DND-41 (cell line): ENCODE results near the gene CTTNBP2.

ENCODE experiments used
- ATAC-seq: fragments of 200-7000 bp; cut with Tn5 transposase; 3 replicates; pipeline ENCODE4 v1.9.1; 2021; ENCODE audit warnings: low read depth; ENCODE audit not compliant: insufficient read depth
- DNase-seq: peaks from one replicate; pipeline ENCODE4 v3.0.0-alpha.2; 2020
- H2AFZ ChIP-seq: 2 replicates; pipeline ENCODE4 v1.6.0; 2012; ENCODE audit warnings: low read depth, low read length
- H3K27ac ChIP-seq: 2 replicates; pipeline ENCODE4 v1.5.1; 2012; ENCODE audit warnings: low read length, inconsistent platforms
- H3K27me3 ChIP-seq: fragments of 200-600 bp; sonication (generic); 2 replicates; pipeline ENCODE4 v1.6.0; 2012; ENCODE audit warnings: low read length, mild to moderate bottlenecking, inconsistent platforms; ENCODE audit not compliant: insufficient read depth, poor library complexity
- H3K36me3 ChIP-seq: 2 replicates; pipeline ENCODE4 v1.5.1; 2012; ENCODE audit warnings: low read length, inconsistent platforms; ENCODE audit not compliant: insufficient read depth
- H3K4me1 ChIP-seq: 2 replicates; pipeline ENCODE4 v1.5.1; 2012; ENCODE audit warnings: mild to moderate bottlenecking, low read length; ENCODE audit not compliant: insufficient read depth
- H3K4me2 ChIP-seq: 2 replicates; pipeline ENCODE4 v1.6.0; 2012; ENCODE audit warnings: mild to moderate bottlenecking, moderate library complexity, low read length, inconsistent platforms; ENCODE audit not compliant: insufficient read depth
- H3K4me3 ChIP-seq, 2 experiments: fragments of 200-600 bp in 1 of 2; shearing (Covaris generic) in 1 of 2; 2 replicates each; pipeline ENCODE4 v1.5.1; 2012 to 2016; ENCODE audit warnings: inconsistent platforms in 2 of 2, low read length in 2 of 2, mild to moderate bottlenecking in 2 of 2, low read depth in 1 of 2, moderate library complexity in 1 of 2
- H3K79me2 ChIP-seq: 2 replicates; pipeline ENCODE4 v1.6.0; 2012; ENCODE audit warnings: low read length, inconsistent platforms; ENCODE audit not compliant: insufficient read depth
- H3K9ac ChIP-seq: 2 replicates; pipeline ENCODE4 v1.6.0; 2012; ENCODE audit warnings: low read depth, mild to moderate bottlenecking, inconsistent platforms, low read length, moderate library complexity
- H3K9me3 ChIP-seq: 2 replicates; pipeline ENCODE4 v1.5.1; 2012; ENCODE audit warnings: low read length, moderate library complexity, mild to moderate bottlenecking, inconsistent platforms; ENCODE audit not compliant: insufficient read depth, severe bottlenecking
- H4K20me1 ChIP-seq: 2 replicates; pipeline ENCODE4 v1.6.0; 2012; ENCODE audit warnings: low read length; ENCODE audit not compliant: insufficient read depth
- CTCF ChIP-seq: IDR thresholded peaks from 2 replicates; pipeline ENCODE4 v1.5.1; 2012; ENCODE audit warnings: borderline replicate concordance, low read length, moderate library complexity, mild to moderate bottlenecking; ENCODE audit not compliant: poor library complexity, severe bottlenecking; ENCODE audit errors: extremely low read depth
- EZH2 ChIP-seq: IDR thresholded peaks from 3 replicates; pipeline ENCODE4 v1.6.1; 2012; ENCODE audit warnings: borderline replicate concordance, low read depth, mild to moderate bottlenecking, moderate library complexity, low read length, inconsistent platforms; ENCODE audit not compliant: severe bottlenecking

The CTTNBP2 gene

GRCh38 chr7:117908031-117908795, 35.0 kb upstream of the CTTNBP2 start:
- Histone ChIP-seq H3K27me3 (peaks cover 7% of the 10 kb centered on the region), H3K27ac (no peak overlapping the region), H3K79me2 (no peaks in the 10 kb centered on the region), H2AFZ (no peak overlapping the region), H3K4me3 (no peak overlapping the region), H3K4me1 (no peaks in the 10 kb centered on the region), H3K9me3 (no peaks in the 10 kb centered on the region), H3K9ac (no peak overlapping the region), H4K20me1 (no peaks in the 10 kb centered on the region), H3K36me3 (no peaks in the 10 kb centered on the region), H3K4me2 (no peak overlapping the region)
- no peak for DNase-seq
- no peak for ATAC-seq
- TF ChIP-seq CTCF (no peak), EZH2 (no peak)

GRCh38 chr7:117907049-117907640, 33.9 kb upstream of the CTTNBP2 start:
- ATAC-seq = no peak

GRCh38 chr7:117902314-117902889, 29.2 kb upstream of the CTTNBP2 start:
- H3K4me1 ChIP-seq = no peaks in the 10 kb centered on the region
- no peak for ATAC-seq

More at GRCh38 chr7:117907049-117907640, 33.9 kb upstream of the CTTNBP2 start:
- Histone ChIP-seq H3K4me3 (no peak overlapping the region), H3K9ac (no peak overlapping the region), H2AFZ (no peak overlapping the region), H3K4me1 (no peaks in the 10 kb centered on the region), H3K9me3 (no peaks in the 10 kb centered on the region), H3K4me2 (no peak overlapping the region), H3K27ac (no peak overlapping the region), H3K36me3 (no peaks in the 10 kb centered on the region), H3K27me3 (peaks cover 7% of the 10 kb centered on the region), H3K79me2 (no peaks in the 10 kb centered on the region), H4K20me1 (no peaks in the 10 kb centered on the region)
- no peak for TF ChIP-seq EZH2
- no peak for TF ChIP-seq CTCF
- no peak for DNase-seq

More at GRCh38 chr7:117902314-117902889, 29.2 kb upstream of the CTTNBP2 start:
- H3K79me2 ChIP-seq = no peaks in the 10 kb centered on the region
- no peak for DNase-seq
- no peak overlapping the region for H3K4me3 ChIP-seq
- TF ChIP-seq CTCF (no peak), EZH2 (no peak)
- no peak overlapping the region for H3K27ac ChIP-seq
- H3K9me3 ChIP-seq = no peaks in the 10 kb centered on the region
- H3K9ac ChIP-seq = no peak overlapping the region
- no peaks in the 10 kb centered on the region for H4K20me1 ChIP-seq
- peaks cover 7% of the 10 kb centered on the region for H3K27me3 ChIP-seq
- no peaks in the 10 kb centered on the region for H3K36me3 ChIP-seq
- H2AFZ ChIP-seq = no peak overlapping the region
- H3K4me2 ChIP-seq = no peak overlapping the region
